Fibroblast of gingiva (primary cell): ENCODE measurements around the gene GRID1.

Experiments
- DNase-seq: peaks from one replicate; pipeline ENCODE4 v3.0.0-alpha.2; 2011; ENCODE audit warnings: low read depth

The GRID1 gene

GRCh38 chr10:85696893-85697292, 669.7 kb downstream of the GRID1 start:
- DNase-seq = no peak

- no peak for DNase-seq
These were observed 684.0 kb downstream of the GRID1 start for GRCh38 chr10:85682621-85683020.

- DNase-seq = no peak
These were observed 686.9 kb downstream of the GRID1 start for GRCh38 chr10:85679710-85680109.

- no peak for DNase-seq
These were observed 687.5 kb downstream of the GRID1 start for GRCh38 chr10:85679061-85679460.

GRCh38 chr10:85674851-85675250, 691.7 kb downstream of the GRID1 start:
- no peak for DNase-seq

- DNase-seq = no peak
These were observed 693.3 kb downstream of the GRID1 start for GRCh38 chr10:85673270-85673669.

- DNase-seq = no peak
These were observed 695.1 kb downstream of the GRID1 start for GRCh38 chr10:85671530-85671929.

- no peak for DNase-seq
These were observed 698.1 kb downstream of the GRID1 start for GRCh38 chr10:85668522-85668921.

- DNase-seq = no peak
These were observed 698.9 kb downstream of the GRID1 start for GRCh38 chr10:85667638-85668233.

GRCh38 chr10:85666987-85667386, 699.6 kb downstream of the GRID1 start:
- DNase-seq = no peak

- DNase-seq = no peak
These were observed 700.5 kb downstream of the GRID1 start for GRCh38 chr10:85666102-85666501.

GRCh38 chr10:85665681-85666080, 700.9 kb downstream of the GRID1 start:
- no peak for DNase-seq

- DNase-seq = no peak
These were observed 701.5 kb downstream of the GRID1 start for GRCh38 chr10:85665078-85665477.

GRCh38 chr10:85661123-85661522, 705.5 kb downstream of the GRID1 start:
- no peak for DNase-seq

- no peak for DNase-seq
These were observed 707.3 kb downstream of the GRID1 start for GRCh38 chr10:85659331-85659730.

- DNase-seq = no peak
These were observed 708.1 kb downstream of the GRID1 start for GRCh38 chr10:85658518-85658917.

GRCh38 chr10:85657476-85658113, 709.0 kb downstream of the GRID1 start:
- DNase-seq = no peak

GRCh38 chr10:85655411-85655810, 711.2 kb downstream of the GRID1 start:
- no peak for DNase-seq

GRCh38 chr10:85651497-85651882, 715.1 kb downstream of the GRID1 start:
- no peak for DNase-seq

- no peak for DNase-seq
These were observed 715.7 kb downstream of the GRID1 start for GRCh38 chr10:85650791-85651496.

GRCh38 chr10:85649461-85649860, 717.1 kb downstream of the GRID1 start:
- DNase-seq = peak; percentile 7

- DNase-seq = no peak
These were observed 718.3 kb downstream of the GRID1 start for GRCh38 chr10:85648279-85648754.

- DNase-seq = no peak
These were observed 718.9 kb downstream of the GRID1 start for GRCh38 chr10:85647741-85648140.
